ENCODE measurements around the gene MEGF10. TPM values are rescaled to one million over a fixed set of nuclear protein-coding genes. Genes with fewer than 3 reads are reported as not detected.

MEGF10 gene
- total and polyA plus RNA-seq, 10 of the 15 experiments (the other 5 are each of a cell fraction or from before 2014, with no cell fraction given), result 0.03 to 0.21 (median 0.05) TPM; not detected in 5

- RAD21 ChIA-PET (ENCODE audit: unreplicated experiment), result no interaction called here
- CTCF ChIA-PET, result no interaction called here
- Histone ChIP-seq H3K9me3 (replicated peaks; ENCODE audit: control insufficient read depth, insufficient read depth, low read length) (no peaks in the 10 kb centered on the region), H3K9ac (ENCODE audit: control insufficient read depth, insufficient read depth, low read length) (no peak overlapping the region), H3K36me3 (ENCODE audit: control insufficient read depth in 2 of 2, insufficient read depth in 2 of 2, low read length in 1 of 2) (no peaks in the 10 kb centered on the region), H3K4me2 (ENCODE audit: control insufficient read depth, insufficient read depth) (no peak overlapping the region), H3K27ac (ENCODE audit: control insufficient read depth, insufficient read depth) (no peak overlapping the region), H4K20me1 (ENCODE audit: control insufficient read depth, insufficient read depth) (no peaks in the 10 kb centered on the region), H2AFZ (ENCODE audit: control insufficient read depth, low read depth, low read length) (no peak overlapping the region), H3K27me3 (replicated peaks in 1 of 2; ENCODE audit: control insufficient read depth in 2 of 2, insufficient read depth in 2 of 2, low read length in 1 of 2) (peaks cover 0 to 1% of the 10 kb centered on the region in 2 experiments; a peak in 2 of 4 replicates), H3K4me1 (ENCODE audit: control insufficient read depth, insufficient read depth, low read length) (no peaks in the 10 kb centered on the region), H3K4me3 (no peak overlapping the region), H3K79me2 (ENCODE audit: control insufficient read depth, insufficient read depth, low read length) (no peaks in the 10 kb centered on the region)
- ATAC-seq (no peak), DNase-seq (ENCODE audit: low read depth, low spot score) (no peak), FAIRE-seq (no peak)
- no TSS peak for BruUV-seq (replicated peaks)
- intact Hi-C loops (cut with micrococcal nuclease; ENCODE audit: unreplicated experiment) (no loop called here), in situ Hi-C loops (cut with MboI) (no loop called here)
- 12% methylated on average over 4 of the region's 4 CpGs for WGBS (ENCODE audit: insufficient coverage, insufficient replicate concordance, low lambda C conversion rate, missing lambda C conversion rate)
- TF ChIP-seq SIX5 (IDR thresholded peaks at IDR 0.05; ENCODE audit: low read depth, low read length, severe bottlenecking), result no peak
- no peak for TF ChIP-seq NBN (IDR thresholded peaks at IDR 0.05)
- TF ChIP-seq ZBTB40 (IDR thresholded peaks at IDR 0.05; ENCODE audit: borderline replicate concordance), result no peak
- TF ChIP-seq POLR2AphosphoS5 (IDR thresholded peaks at IDR 0.05; ENCODE audit: low read length), result no peak
- no peak for TF ChIP-seq EED (IDR thresholded peaks at IDR 0.05; ENCODE audit: low read depth)
- no peak for TF ChIP-seq TCF3 (IDR thresholded peaks at IDR 0.05; ENCODE audit: borderline replicate concordance, insufficient read depth, low read depth, low read length)
- TF ChIP-seq RFX5 (IDR thresholded peaks at IDR 0.05; ENCODE audit: low read depth, low read length), result no peak
- no peak for TF ChIP-seq NFXL1 (IDR thresholded peaks at IDR 0.05; ENCODE audit: borderline replicate concordance)
- no peak for TF ChIP-seq NR2C1 (IDR thresholded peaks at IDR 0.05)
- no peak for TF ChIP-seq BCL11A (IDR thresholded peaks at IDR 0.05; ENCODE audit: low read depth, low read length)
- TF ChIP-seq MTA3 (IDR thresholded peaks at IDR 0.05; ENCODE audit: borderline replicate concordance, low read length), result no peak
- TF ChIP-seq IKZF2 (IDR thresholded peaks at IDR 0.05), result no peak
- SMC1A ChIA-PET (ENCODE audit: uncharacterized antibody, unreplicated experiment), result no interaction called here
- POLR2A ChIA-PET, result no interaction called here
These were observed 63.2 kb downstream of the MEGF10 start for GRCh38 chr5:127353796-127354195.
